GM12874 (cell line): ENCODE results near the gene PFKFB1.

Experiments used
- CTCF ChIP-seq: IDR thresholded peaks from 2 replicates; pipeline ENCODE4 v1.5.1; 2011; ENCODE audit warnings: low read depth, mild to moderate bottlenecking, control low read depth, low read length, moderate library complexity; ENCODE audit not compliant: insufficient read depth

PFKFB1 gene

GRCh38 chrX:54934058-54934457 lies 59.9 kb downstream of the PFKFB1 start:
- no peak for TF ChIP-seq CTCF

DNA sequence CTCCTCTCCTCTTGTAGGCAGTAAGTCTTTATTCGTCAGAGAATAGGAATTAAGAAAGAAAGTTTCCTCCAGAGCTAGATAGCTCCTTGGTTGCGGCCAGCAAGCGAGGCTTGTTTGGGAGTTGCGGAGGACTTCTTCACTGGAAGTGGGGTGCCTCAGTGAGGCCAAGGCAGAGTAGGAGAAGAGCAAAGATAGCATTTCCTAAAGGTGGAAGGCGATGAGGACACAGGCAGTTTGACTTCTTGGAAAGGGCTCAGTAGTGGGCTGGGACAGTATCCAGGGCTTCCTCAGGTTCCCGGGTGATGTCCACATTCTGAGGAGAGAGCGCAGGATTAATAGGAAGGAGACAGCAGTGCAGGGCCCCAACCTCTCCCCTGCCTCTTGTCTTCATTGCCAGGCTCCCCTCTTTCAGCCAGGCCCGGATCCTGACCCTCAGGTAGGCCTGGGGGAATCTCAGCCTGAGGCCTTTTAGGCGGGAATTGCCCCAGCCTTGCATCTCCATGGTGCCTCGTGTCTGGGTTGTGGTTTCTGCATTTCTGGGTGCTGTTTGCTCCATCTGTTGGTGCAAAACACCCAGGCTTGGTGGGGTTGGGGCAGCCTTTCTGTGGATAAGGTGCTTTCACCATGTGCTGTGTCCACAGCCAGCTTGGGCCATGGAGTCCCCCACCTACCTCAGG lies 60.7 kb downstream of the PFKFB1 start:
- no peak for TF ChIP-seq CTCF

- no peak for TF ChIP-seq CTCF
Measured at GRCh38 chrX:54931107-54931506, 62.9 kb downstream of the PFKFB1 start.

DNA sequence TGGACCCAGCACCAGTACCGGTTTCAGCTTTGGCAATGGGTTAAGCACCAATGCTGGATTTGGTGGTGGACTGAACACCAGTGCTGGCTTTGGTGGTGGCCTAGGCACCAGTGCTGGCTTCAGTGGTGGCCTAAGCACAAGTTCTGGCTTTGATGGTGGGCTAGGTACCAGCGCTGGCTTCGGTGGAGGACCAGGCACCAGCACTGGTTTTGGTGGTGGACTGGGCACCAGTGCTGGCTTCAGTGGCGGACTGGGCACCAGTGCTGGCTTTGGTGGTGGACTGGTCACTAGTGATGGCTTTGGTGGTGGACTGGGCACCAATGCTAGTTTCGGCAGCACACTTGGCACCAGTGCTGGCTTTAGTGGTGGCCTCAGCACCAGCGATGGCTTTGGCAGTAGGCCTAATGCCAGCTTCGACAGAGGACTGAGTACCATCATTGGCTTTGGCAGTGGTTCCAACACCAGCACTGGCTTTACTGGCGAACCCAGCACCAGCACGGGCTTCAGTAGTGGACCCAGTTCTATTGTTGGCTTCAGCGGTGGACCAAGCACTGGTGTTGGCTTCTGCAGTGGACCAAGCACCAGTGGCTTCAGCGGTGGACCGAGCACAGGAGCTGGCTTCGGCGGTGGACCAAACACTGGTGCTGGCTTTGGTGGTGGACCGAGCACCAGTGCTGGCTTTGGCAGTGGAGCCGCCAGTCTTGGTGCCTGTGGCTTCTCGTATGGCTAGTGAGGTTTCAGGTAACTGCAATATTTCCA lies 63.5 kb downstream of the PFKFB1 start:
- no peak for TF ChIP-seq CTCF

GRCh38 chrX:54928876-54929275 lies 65.1 kb downstream of the PFKFB1 start:
- no peak for TF ChIP-seq CTCF

- TF ChIP-seq CTCF = no peak
Measured at GRCh38 chrX:54926978-54927377, 67.0 kb downstream of the PFKFB1 start.

DNA sequence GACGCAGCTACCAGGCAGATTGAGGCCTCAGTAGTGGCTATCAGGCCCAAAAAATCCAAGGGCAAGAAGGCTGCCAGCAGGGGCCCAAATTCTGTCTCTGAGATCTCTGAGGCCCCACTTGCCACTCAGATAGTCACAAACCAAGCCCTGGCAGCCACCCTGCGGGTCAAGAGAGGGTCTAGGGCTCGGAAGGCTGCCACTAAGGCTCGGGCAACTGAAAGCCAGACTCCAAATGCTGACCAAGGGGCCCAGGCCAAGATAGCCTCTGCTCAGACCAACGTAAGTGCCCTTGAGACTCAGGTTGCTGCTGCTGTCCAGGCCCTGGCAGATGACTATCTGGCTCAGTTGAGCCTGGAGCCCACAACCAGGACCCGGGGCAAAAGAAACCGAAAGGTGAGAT lies 70.6 kb downstream of the PFKFB1 start:
- no peak for TF ChIP-seq CTCF
